Stimulated activated CD8-positive, alpha-beta memory T cell treated with anti-CD3 and anti-CD28 coated beads, Interleukin-12 subunit alpha, Interleukin-12 subunit beta, amount 100 ng/mL, for 1 hour (primary cell): ENCODE data around the gene NUBP2.

ENCODE experiments used
- DNase-seq: peaks from one replicate; pipeline ENCODE4 v3.0.0-alpha.2; 2020; ENCODE audit warnings: low read depth

Gene NUBP2

GRCh38 chr16:1809281-1809801, 26.6 kb downstream of the NUBP2 start:
- no peak for DNase-seq

- DNase-seq = no peak
Measured at GRCh38 chr16:1810106-1810505, 27.3 kb downstream of the NUBP2 start.

- DNase-seq = no peak
Measured at GRCh38 chr16:1810536-1810935, 27.8 kb downstream of the NUBP2 start.

GRCh38 chr16:1812732-1813163, 30.0 kb downstream of the NUBP2 start:
- DNase-seq = peak; percentile 22

GRCh38 chr16:1815461-1815860, 32.7 kb downstream of the NUBP2 start:
- no peak for DNase-seq

- no peak for DNase-seq
Measured at GRCh38 chr16:1816396-1817275, 33.9 kb downstream of the NUBP2 start.

- no peak for DNase-seq
Measured at GRCh38 chr16:1817276-1817589, 34.5 kb downstream of the NUBP2 start.

- DNase-seq = no peak
Measured at GRCh38 chr16:1817716-1818115, 35.0 kb downstream of the NUBP2 start.

- no peak for DNase-seq
Measured at GRCh38 chr16:1818204-1818872, 35.6 kb downstream of the NUBP2 start.

GRCh38 chr16:1818873-1819525, 36.2 kb downstream of the NUBP2 start:
- DNase-seq = no peak

- DNase-seq = no peak
Measured at GRCh38 chr16:1819611-1820010, 36.9 kb downstream of the NUBP2 start.

- DNase-seq = no peak
Measured at GRCh38 chr16:1820096-1820945, 37.6 kb downstream of the NUBP2 start.

GRCh38 chr16:1820946-1821290, 38.2 kb downstream of the NUBP2 start:
- no peak for DNase-seq

- DNase-seq = no peak
Measured at GRCh38 chr16:1821861-1822611, 39.3 kb downstream of the NUBP2 start.

GRCh38 chr16:1822801-1823200, 40.0 kb downstream of the NUBP2 start:
- no peak for DNase-seq

GRCh38 chr16:1823821-1824220, 41.1 kb downstream of the NUBP2 start:
- DNase-seq = no peak

- no peak for DNase-seq
Measured at GRCh38 chr16:1825381-1825863, 42.7 kb downstream of the NUBP2 start.

GRCh38 chr16:1825864-1826690, 43.3 kb downstream of the NUBP2 start:
- DNase-seq = peak; percentile 41

GRCh38 chr16:1826691-1827573, 44.2 kb downstream of the NUBP2 start, which contains the start of the genes FAHD1 and HAGH:
FAHD1 (plus strand) TSS chr16:1827206; CDS start chr16:1827239, 33 bp downstream.
HAGH (minus strand) TSS chr16:1826825; CDS start chr16:1826787, 38 bp downstream.
- peak; percentile 84 for DNase-seq
